K562 (cell line): Measurements from ENCODE around the gene ADAMTS2. TPM values are rescaled to one million over a fixed set of nuclear protein-coding genes. Genes with fewer than 3 reads are reported as not detected.

ENCODE experiments used
- ATAC-seq: fragments of 200-7000 bp; cut with Tn5 transposase; 3 replicates; pipeline ENCODE4 v1.9.1; 2020; ENCODE audit warnings: moderate library complexity
- BruUV-seq: library from RNA; stranded (reverse); fragments of 400-500 nt; replicated peaks from 2 replicates; lab custom pipeline; 2021; lab: Mats Ljungman, UMichigan
- CTCF ChIA-PET: fragments of 300-600 bp; formaldehyde crosslinking; extraction: SDS; loops from one replicate; lab custom pipeline; 2021; ENCODE audit warnings: low intra/inter-chr PET ratio; lab: Yijun Ruan, JAX
- POLR2A ChIA-PET: fragments of 300-600, 350-650 bp; sonication (Branson Sonifier 250); formaldehyde crosslinking; extraction: SDS; loops from one replicate; lab custom pipeline; 2021; ENCODE audit warnings: antibody characterized with exemption, inconsistent platforms; lab: Yijun Ruan, JAX
- DNase-seq, 4 experiments: peaks; one replicate each; pipeline versions ENCODE4 v3.0.0 to v3.0.0-alpha.2; 2011 to 2018; ENCODE audit warnings: low spot score in 3 of 4, mixed read lengths in 3 of 4; ENCODE audit errors: extremely low read depth in 1 of 4
- FAIRE-seq: peaks from 2 replicates; lab custom pipeline; 2011; peaks lifted over from hg19 to GRCh38; lab: Jason Lieb, UNC
- H2AFZ ChIP-seq: 2 replicates; pipeline ENCODE4 v1.6.0; 2011; ENCODE audit warnings: low read depth, low read length, control low read depth, inconsistent platforms
- H3K27ac ChIP-seq: fragments of 200-600 bp; 3 replicates; pipeline ENCODE4 v1.8.0; 2011; ENCODE audit warnings: low read depth, mild to moderate bottlenecking, control low read depth, inconsistent platforms, low read length, moderate library complexity, mixed read lengths; ENCODE audit errors: extremely low read depth
- H3K27me3 ChIP-seq, 2 experiments: fragments of 300-600 bp in 1 of 2; 2 replicates in 1 of 2; 3 replicates in 1 of 2; pipeline versions ENCODE4 v1.6.0 to v1.8.0; 2011; ENCODE audit warnings: inconsistent platforms in 2 of 2, low read length in 2 of 2, mild to moderate bottlenecking in 1 of 2, mixed read lengths in 1 of 2, moderate library complexity in 1 of 2; ENCODE audit not compliant: control insufficient read depth in 2 of 2, insufficient read depth in 2 of 2
- H3K36me3 ChIP-seq: fragments of 300-600 bp; 3 replicates; pipeline ENCODE4 v1.8.0; 2011; ENCODE audit warnings: mild to moderate bottlenecking, low read length, inconsistent platforms; ENCODE audit not compliant: control insufficient read depth, insufficient read depth
- H3K4me1 ChIP-seq, 2 experiments: fragments of 200-600 bp in 1 of 2; replicated peaks in 1 of 2; 2 replicates in 1 of 2; 3 replicates in 1 of 2; pipeline versions ENCODE4 v1.5.1 to v1.8.0; 2011; ENCODE audit warnings: inconsistent platforms in 2 of 2, low read length in 2 of 2, mild to moderate bottlenecking in 1 of 2, mixed read lengths in 1 of 2, moderate library complexity in 1 of 2; ENCODE audit not compliant: control insufficient read depth in 2 of 2, insufficient read depth in 2 of 2
- H3K4me2 ChIP-seq: 2 replicates; pipeline ENCODE4 v1.6.1; 2011; ENCODE audit warnings: low read length, control low read depth, inconsistent platforms, mixed read lengths; ENCODE audit not compliant: insufficient read depth
- H3K4me3 ChIP-seq: fragments of 200-600 bp; sonication (generic), shearing (Covaris generic); 2 replicates; pipeline ENCODE4 v1.5.1; 2016; ENCODE audit warnings: control low read depth, inconsistent platforms
- H3K79me2 ChIP-seq: fragments of 200-600 bp; 3 replicates; pipeline ENCODE4 v1.8.0; 2011; ENCODE audit warnings: low read length, inconsistent platforms; ENCODE audit not compliant: control insufficient read depth, insufficient read depth
- H3K9ac ChIP-seq, 2 experiments: 2 replicates each; pipeline versions ENCODE4 v1.6.0 to v1.6.1; 2011; ENCODE audit warnings: low read depth in 2 of 2, low read length in 2 of 2, control low read depth in 1 of 2, inconsistent platforms in 1 of 2, mild to moderate bottlenecking in 1 of 2, mixed read lengths in 1 of 2; ENCODE audit not compliant: insufficient read depth in 1 of 2
- H3K9me1 ChIP-seq: one replicate; pipeline ENCODE4 v1.6.0; 2011; ENCODE audit warnings: inconsistent platforms, mild to moderate bottlenecking, low read length, moderate library complexity; ENCODE audit not compliant: control insufficient read depth, insufficient read depth
- H3K9me3 ChIP-seq: replicated peaks from 2 replicates; pipeline ENCODE4 v1.5.1; 2011; ENCODE audit warnings: low read depth, low read length, inconsistent platforms; ENCODE audit not compliant: control insufficient read depth, insufficient read depth
- H4K20me1 ChIP-seq: replicated peaks from 2 replicates; pipeline ENCODE4 v1.6.1; 2011; ENCODE audit warnings: low read length, inconsistent platforms, mixed read lengths; ENCODE audit not compliant: control insufficient read depth, insufficient read depth
- CREB5 ChIP-seq: fragments of 250-450 bp; sonication (Bioruptor Pico); IDR thresholded peaks from 2 replicates; pipeline ENCODE4 v1.5.0; 2020; ENCODE audit warnings: mild to moderate bottlenecking
- GATA2 ChIP-seq: sonication (generic); formaldehyde crosslinking; IDR thresholded peaks from 2 replicates; pipeline ENCODE4 v1.4.0; 2020; ENCODE audit warnings: mild to moderate bottlenecking, missing genetic modification reagents
- HNRNPH1 ChIP-seq: fragments of 200-400 bp; formaldehyde crosslinking; optimal IDR thresholded peaks from 2 replicates; pipeline ENCODE3; 2017; ENCODE audit warnings: low read depth, mild to moderate bottlenecking, low read length, moderate library complexity
- LCOR ChIP-seq: sonication (generic); formaldehyde crosslinking; IDR thresholded peaks from 2 replicates; pipeline ENCODE4 v1.8.0; 2022; ENCODE audit warnings: mild to moderate bottlenecking, missing genetic modification reagents
- MED1 ChIP-seq: sonication (generic); formaldehyde crosslinking; IDR thresholded peaks from 2 replicates; pipeline ENCODE4 v1.8.1; 2023; ENCODE audit warnings: missing genetic modification reagents, borderline replicate concordance
- MEIS2 ChIP-seq: fragments of 450-650 bp; IDR thresholded peaks from 2 replicates; pipeline ENCODE4 v1.6.1; 2014; ENCODE audit warnings: mild to moderate bottlenecking; ENCODE audit not compliant: partially characterized antibody
- STAG1 ChIP-seq: sonication (generic); formaldehyde crosslinking; IDR thresholded peaks from 2 replicates; pipeline ENCODE4 v1.5.0; 2020; ENCODE audit warnings: missing genetic modification reagents, borderline replicate concordance
- ZBTB17 ChIP-seq: fragments of 450-650 bp; formaldehyde crosslinking; IDR thresholded peaks from 2 replicates; pipeline ENCODE4 v1.4.0; 2020; ENCODE audit warnings: mild to moderate bottlenecking
- ZNF217 ChIP-seq: sonication (generic); formaldehyde crosslinking; IDR thresholded peaks from 2 replicates; pipeline ENCODE4 v1.8.0; 2022; ENCODE audit warnings: mild to moderate bottlenecking, missing genetic modification reagents
- ZNF253 ChIP-seq: fragments of 250-450 bp; sonication (Bioruptor Pico); conservative IDR thresholded peaks from 2 replicates; pipeline ENCODE4 v1.6.1; 2021; ENCODE audit warnings: mild to moderate bottlenecking
- ZNF75A ChIP-seq: fragments of 450-650 bp; formaldehyde crosslinking; IDR thresholded peaks from 2 replicates; pipeline ENCODE4 v1.4.0; 2020; ENCODE audit warnings: mild to moderate bottlenecking
- WGBS: fragments of 100-300 bp; shearing (Covaris generic); methylation state at CpG from one replicate; pipeline ENCODE4 v1.1.6; 2016; ENCODE audit warnings: low coverage, mixed read lengths; ENCODE audit not compliant: insufficient coverage; ENCODE audit errors: missing lambda C conversion rate; 5-methylcytosine and 5-hydroxymethylcytosine counted together
- in situ Hi-C: fragments of 300-500 bp; cut with MboI; formaldehyde crosslinking; loops from 4 replicates; pipeline ENCODE4 v1.15.0; 2018; ENCODE audit warnings: inconsistent platforms, mixed read lengths
- intact Hi-C: fragments of 100-400 bp; cut with micrococcal nuclease; formaldehyde crosslinking; loops from 2 replicates; pipeline ENCODE4 v1.14.2; 2022
- polyA plus RNA-seq, 8 experiments: library from polyadenylated mRNA; depleted of rRNA in 4 of 8; stranded (reverse) in 5 of 8; unstranded in 3 of 8; fragments of >200 nt; fragmentation: Nextera tagmentation in 2 of 8; fragmentation: Illumina TruSeq in 1 of 8; extraction: Ambion mirVana in 2 of 8; extraction: Trizol in 1 of 8; gene quantifications; 2 replicates each; pipeline versions ENCODE4 v1.2.1 to v1.2.3, GENCODE V29; 2011 to 2014; ENCODE audit warnings: inconsistent platforms in 1 of 8, missing spikeins in 1 of 8
- total RNA-seq, 7 experiments: library from RNA; depleted of rRNA in 6 of 7; stranded (reverse); fragments of >200 nt in 6 of 7; fragmentation: Illumina TruSeq in 2 of 7; extraction: Trizol in 2 of 7; gene quantifications; 2 replicates each; pipeline versions ENCODE4 v1.2.1 to v1.2.3, GENCODE V29; 2011 to 2021; ENCODE audit warnings: low replicate concordance in 1 of 7
- TF ChIP-seq, protein P1 (sequence below), 2 experiments: fragments of 200-800 bp in 1 of 2; sonication (Bioruptor generic) in 1 of 2; sonication (generic) in 1 of 2; formaldehyde crosslinking in 1 of 2; IDR thresholded peaks in 1 of 2; conservative IDR thresholded peaks in 1 of 2; 2 replicates each; pipeline versions ENCODE4 v1.5.0 to v1.6.1; 2016 to 2020; ENCODE audit warnings: missing compliant biosample characterization in 1 of 2, missing genetic modification characterization in 1 of 2, missing genetic modification reagents in 1 of 2
- TF ChIP-seq, protein P2 (sequence below): fragments of 450-650 bp; conservative IDR thresholded peaks from 2 replicates; pipeline ENCODE4 v1.6.1; 2016; ENCODE audit warnings: missing genetic modification characterization, low read depth, mild to moderate bottlenecking, missing compliant biosample characterization, moderate library complexity
- TF ChIP-seq, protein P3 (sequence below): sonication (generic); formaldehyde crosslinking; IDR thresholded peaks from 2 replicates; pipeline ENCODE4 v1.9.0; 2022; ENCODE audit warnings: mild to moderate bottlenecking, missing genetic modification reagents

Gene ADAMTS2
- total and polyA plus RNA-seq, 9 of the 15 experiments (the other 6 are each of a cell fraction or from before 2014, with no cell fraction given), result not detected

DNA sequence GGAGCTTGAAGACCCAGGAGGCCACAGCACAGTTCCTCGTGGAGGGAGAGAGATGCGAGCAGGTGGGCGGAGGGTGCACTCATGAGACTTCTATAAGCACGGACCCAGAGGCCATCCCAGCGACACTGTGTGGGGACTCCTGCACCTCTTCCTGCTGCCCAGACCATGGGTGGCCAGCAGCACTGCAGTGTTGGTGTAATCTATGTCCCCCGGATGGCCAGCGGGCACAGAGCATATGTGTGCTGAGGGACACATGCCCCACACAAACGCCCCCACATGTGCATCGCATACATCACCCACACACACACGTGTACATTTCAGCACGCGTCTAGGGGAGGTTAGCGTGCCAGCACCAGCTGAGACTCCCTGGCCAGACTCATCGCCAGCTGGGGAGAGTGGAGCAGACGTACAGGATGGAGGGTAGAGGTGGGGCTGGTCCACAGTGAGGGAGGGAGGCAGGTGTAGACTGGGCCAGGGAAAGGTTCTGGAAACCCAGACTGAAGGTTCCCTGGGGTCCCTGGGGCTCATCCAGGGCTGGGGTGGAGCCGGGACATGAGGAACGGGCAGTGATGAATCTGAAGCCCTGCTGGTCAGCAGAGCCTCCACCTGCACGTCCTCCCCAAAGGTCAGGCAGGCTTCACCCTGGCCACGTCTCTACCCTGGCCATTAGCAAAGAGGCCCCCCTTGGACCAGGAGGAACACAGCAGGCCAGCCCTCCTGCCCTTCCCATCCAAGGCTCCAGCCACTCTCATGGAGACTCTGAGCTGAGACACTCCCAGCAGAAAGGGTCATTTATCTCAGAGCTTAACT is 27.6 kb downstream of the ADAMTS2 start:
- no peaks in the 10 kb centered on the region for H3K9me3 ChIP-seq
- ATAC-seq, result no peak
- under 1% methylated on average over 18 of the region's 19 CpGs for WGBS
- POLR2A ChIA-PET, result interaction anchor here (0.9 kb wide), 1 partner anchor 12 kb away, joined by 3 read pairs; no protein-coding TSS in a partner anchor
- no peak overlapping the region for H3K27ac ChIP-seq
- BruUV-seq, result no TSS peak
- no peaks in the 10 kb centered on the region for H4K20me1 ChIP-seq
- intact Hi-C loops, result no loop called here
- in situ Hi-C loops, result no loop called here
- no peaks in the 10 kb centered on the region for H3K79me2 ChIP-seq
- no peak overlapping the region for H2AFZ ChIP-seq
- H3K9me1 ChIP-seq, result no peaks in the 10 kb centered on the region
- no peak for FAIRE-seq
- CTCF ChIA-PET, result no interaction called here
- H3K4me1 ChIP-seq, result peaks cover 0 to 4% of the 10 kb centered on the region in 2 experiments; a peak in 1 of 5 replicates
- H3K9ac ChIP-seq, result no peak overlapping the region
- H3K27me3 ChIP-seq, result peaks cover 5 to 36% of the 10 kb centered on the region in 2 experiments; a peak in 4 of 5 replicates
- no peak for TF ChIP-seq STAG1 (CRISPR knock-in tag)
- no peak for TF ChIP-seq CREB5
- TF ChIP-seq, protein P1, sequence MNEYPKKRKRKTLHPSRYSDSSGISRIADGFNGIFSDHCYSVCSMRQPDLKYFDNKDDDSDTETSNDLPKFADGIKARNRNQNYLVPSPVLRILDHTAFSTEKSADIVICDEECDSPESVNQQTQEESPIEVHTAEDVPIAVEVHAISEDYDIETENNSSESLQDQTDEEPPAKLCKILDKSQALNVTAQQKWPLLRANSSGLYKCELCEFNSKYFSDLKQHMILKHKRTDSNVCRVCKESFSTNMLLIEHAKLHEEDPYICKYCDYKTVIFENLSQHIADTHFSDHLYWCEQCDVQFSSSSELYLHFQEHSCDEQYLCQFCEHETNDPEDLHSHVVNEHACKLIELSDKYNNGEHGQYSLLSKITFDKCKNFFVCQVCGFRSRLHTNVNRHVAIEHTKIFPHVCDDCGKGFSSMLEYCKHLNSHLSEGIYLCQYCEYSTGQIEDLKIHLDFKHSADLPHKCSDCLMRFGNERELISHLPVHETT (CRISPR knock-in tag; conservative IDR thresholded peaks at IDR 0.05 in 1 of 2, IDR thresholded peaks at IDR 0.05 in 1 of 2), result no peak
- TF ChIP-seq LCOR (CRISPR knock-in tag), result no peak
- no peak for TF ChIP-seq GATA2 (CRISPR knock-in tag)
- TF ChIP-seq, protein P2, sequence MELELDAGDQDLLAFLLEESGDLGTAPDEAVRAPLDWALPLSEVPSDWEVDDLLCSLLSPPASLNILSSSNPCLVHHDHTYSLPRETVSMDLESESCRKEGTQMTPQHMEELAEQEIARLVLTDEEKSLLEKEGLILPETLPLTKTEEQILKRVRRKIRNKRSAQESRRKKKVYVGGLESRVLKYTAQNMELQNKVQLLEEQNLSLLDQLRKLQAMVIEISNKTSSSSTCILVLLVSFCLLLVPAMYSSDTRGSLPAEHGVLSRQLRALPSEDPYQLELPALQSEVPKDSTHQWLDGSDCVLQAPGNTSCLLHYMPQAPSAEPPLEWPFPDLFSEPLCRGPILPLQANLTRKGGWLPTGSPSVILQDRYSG (tag), result no peak
- TF ChIP-seq HNRNPH1, result no peak
- no peak for TF ChIP-seq ZBTB17 (CRISPR knock-in tag)
- TF ChIP-seq, protein P3, sequence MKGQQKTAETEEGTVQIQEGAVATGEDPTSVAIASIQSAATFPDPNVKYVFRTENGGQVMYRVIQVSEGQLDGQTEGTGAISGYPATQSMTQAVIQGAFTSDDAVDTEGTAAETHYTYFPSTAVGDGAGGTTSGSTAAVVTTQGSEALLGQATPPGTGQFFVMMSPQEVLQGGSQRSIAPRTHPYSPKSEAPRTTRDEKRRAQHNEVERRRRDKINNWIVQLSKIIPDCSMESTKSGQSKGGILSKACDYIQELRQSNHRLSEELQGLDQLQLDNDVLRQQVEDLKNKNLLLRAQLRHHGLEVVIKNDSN, result no peak
- no peak for TF ChIP-seq MEIS2
- no peak for TF ChIP-seq ZNF253 (CRISPR knock-in tag)
- TF ChIP-seq ZNF217, result no peak
- no peak for TF ChIP-seq MED1 (CRISPR knock-in tag)
- no peak for TF ChIP-seq ZNF75A (CRISPR knock-in tag)
- H3K4me3 ChIP-seq, result no peak overlapping the region
- no peak overlapping the region for H3K4me2 ChIP-seq
- DNase-seq, result no peak
- H3K36me3 ChIP-seq, result no peaks in the 10 kb centered on the region
